HepG2 (cell line): ENCODE results near the gene TMCC1. TPM values are rescaled to one million over a fixed set of nuclear protein-coding genes. Genes with fewer than 3 reads are reported as not detected.

Source experiments
- ATF7 ChIP-seq, 2 experiments: fragments of 450-650 bp in 1 of 2; sonication (generic) in 1 of 2; formaldehyde crosslinking in 1 of 2; IDR thresholded peaks; 2 replicates each; pipeline versions ENCODE4 v1.4.0 to v1.6.1; 2016 to 2020; ENCODE audit warnings: antibody characterized with exemption in 1 of 2, mild to moderate bottlenecking in 1 of 2, missing genetic modification reagents in 1 of 2
- BHLHE40 ChIP-seq: IDR thresholded peaks from 2 replicates; pipeline ENCODE4 v1.6.1; 2011; ENCODE audit warnings: low read length, improper control_type of control experiment
- CREM ChIP-seq, 2 experiments: sonication (generic) in 1 of 2; formaldehyde crosslinking in 1 of 2; IDR thresholded peaks; 2 replicates each; pipeline versions ENCODE4 v1.4.0 to v1.6.1; 2016 to 2020; ENCODE audit warnings: antibody characterized with exemption in 1 of 2, mild to moderate bottlenecking in 1 of 2, missing genetic modification reagents in 1 of 2
- HMGXB4 ChIP-seq, 2 experiments: sonication (generic) in 1 of 2; formaldehyde crosslinking in 1 of 2; IDR thresholded peaks; 2 replicates each; pipeline versions ENCODE4 v1.4.0 to v1.6.1; 2018 to 2020; ENCODE audit warnings: missing genetic modification reagents in 2 of 2, borderline replicate concordance in 1 of 2, low read depth in 1 of 2, mild to moderate bottlenecking in 1 of 2, missing biosample characterization in 1 of 2
- JARID2 ChIP-seq: sonication (generic); formaldehyde crosslinking; IDR thresholded peaks from 2 replicates; pipeline ENCODE4 v1.8.1; 2023; ENCODE audit warnings: missing genetic modification reagents, inconsistent platforms; ENCODE audit not compliant: insufficient replicate concordance
- MAX ChIP-seq: IDR thresholded peaks from 2 replicates; pipeline ENCODE4 v1.6.1; 2012; ENCODE audit warnings: inconsistent platforms
- MED1 ChIP-seq: sonication (generic); formaldehyde crosslinking; IDR thresholded peaks from 2 replicates; pipeline ENCODE4 v1.4.0; 2020; ENCODE audit warnings: missing genetic modification reagents
- PAXIP1 ChIP-seq: sonication (generic); formaldehyde crosslinking; conservative IDR thresholded peaks from 2 replicates; pipeline ENCODE4 v1.4.0; 2020; ENCODE audit warnings: mild to moderate bottlenecking, missing genetic modification reagents, moderate library complexity
- PITX1 ChIP-seq: sonication (generic); formaldehyde crosslinking; IDR thresholded peaks from 2 replicates; pipeline ENCODE4 v1.5.1; 2020; ENCODE audit warnings: mild to moderate bottlenecking, missing genetic modification reagents
- RCOR2 ChIP-seq: IDR thresholded peaks from 2 replicates; pipeline ENCODE4 v1.6.1; 2016; ENCODE audit warnings: missing biosample characterization, missing genetic modification reagents
- SOX5 ChIP-seq: IDR thresholded peaks from 2 replicates; pipeline ENCODE4 v1.6.1; 2016; ENCODE audit warnings: borderline replicate concordance
- TSC22D2 ChIP-seq: sonication (generic); formaldehyde crosslinking; IDR thresholded peaks from 2 replicates; pipeline ENCODE4 v1.5.1; 2020; ENCODE audit warnings: missing genetic modification reagents, mild to moderate bottlenecking, borderline replicate concordance
- ZEB1 ChIP-seq: IDR thresholded peaks from 2 replicates; pipeline ENCODE4 v1.6.1; 2012; ENCODE audit warnings: mild to moderate bottlenecking, low read depth, inconsistent platforms; ENCODE audit not compliant: insufficient replicate concordance
- ZKSCAN8 ChIP-seq: IDR thresholded peaks from 2 replicates; pipeline ENCODE4 v1.6.1; 2016; ENCODE audit warnings: borderline replicate concordance, missing genetic modification reagents, missing compliant biosample characterization
- ZNF337 ChIP-seq: sonication (generic); formaldehyde crosslinking; IDR thresholded peaks from 2 replicates; pipeline ENCODE4 v1.5.1; 2020; ENCODE audit warnings: missing genetic modification reagents, low read depth, mild to moderate bottlenecking, borderline replicate concordance
- ZNF496 ChIP-seq: sonication (generic); formaldehyde crosslinking; IDR thresholded peaks from 2 replicates; pipeline ENCODE4 v1.8.1; 2023; ENCODE audit warnings: mild to moderate bottlenecking, moderate library complexity, missing genetic modification reagents; ENCODE audit not compliant: insufficient replicate concordance
- ZNF558 ChIP-seq: sonication (generic); formaldehyde crosslinking; IDR thresholded peaks from 2 replicates; pipeline ENCODE4 v1.9.0; 2022; ENCODE audit warnings: mild to moderate bottlenecking, missing genetic modification reagents, borderline replicate concordance
- ZNF644 ChIP-seq: IDR thresholded peaks from 2 replicates; pipeline ENCODE4 v1.6.1; 2016; ENCODE audit warnings: low read depth
- polyA plus RNA-seq, 8 experiments: library from polyadenylated mRNA; depleted of rRNA in 3 of 8; stranded (reverse) in 7 of 8; unstranded in 1 of 8; fragments of >200 nt; fragmentation: Illumina TruSeq in 4 of 8; extraction: Trizol in 4 of 8; gene quantifications; 2 replicates each; pipeline versions ENCODE4 v1.2.1 to v1.2.3, GENCODE V29; 2011 to 2016; ENCODE audit warnings: low read depth in 4 of 8, missing spikeins in 1 of 8, mixed read lengths in 1 of 8; ENCODE audit not compliant: insufficient read depth in 1 of 8
- total RNA-seq, 5 experiments: library from RNA; depleted of rRNA; stranded (reverse); fragments of >200 nt; fragmentation: Illumina TruSeq; extraction: Trizol; gene quantifications; 2 replicates each; pipeline ENCODE4 v1.2.3, GENCODE V29; 2016; ENCODE audit warnings: low read depth in 1 of 5
- TF ChIP-seq, protein P1 (sequence below): sonication (generic); formaldehyde crosslinking; IDR thresholded peaks from 2 replicates; pipeline ENCODE4 v1.5.0; 2020; ENCODE audit warnings: mild to moderate bottlenecking, missing genetic modification reagents

The TMCC1 gene
- total and polyA plus RNA-seq, 2 of the 13 experiments (the other 11 are each of a cell fraction or from before 2014, with no cell fraction given), result 12.1 to 264 TPM

DNA sequence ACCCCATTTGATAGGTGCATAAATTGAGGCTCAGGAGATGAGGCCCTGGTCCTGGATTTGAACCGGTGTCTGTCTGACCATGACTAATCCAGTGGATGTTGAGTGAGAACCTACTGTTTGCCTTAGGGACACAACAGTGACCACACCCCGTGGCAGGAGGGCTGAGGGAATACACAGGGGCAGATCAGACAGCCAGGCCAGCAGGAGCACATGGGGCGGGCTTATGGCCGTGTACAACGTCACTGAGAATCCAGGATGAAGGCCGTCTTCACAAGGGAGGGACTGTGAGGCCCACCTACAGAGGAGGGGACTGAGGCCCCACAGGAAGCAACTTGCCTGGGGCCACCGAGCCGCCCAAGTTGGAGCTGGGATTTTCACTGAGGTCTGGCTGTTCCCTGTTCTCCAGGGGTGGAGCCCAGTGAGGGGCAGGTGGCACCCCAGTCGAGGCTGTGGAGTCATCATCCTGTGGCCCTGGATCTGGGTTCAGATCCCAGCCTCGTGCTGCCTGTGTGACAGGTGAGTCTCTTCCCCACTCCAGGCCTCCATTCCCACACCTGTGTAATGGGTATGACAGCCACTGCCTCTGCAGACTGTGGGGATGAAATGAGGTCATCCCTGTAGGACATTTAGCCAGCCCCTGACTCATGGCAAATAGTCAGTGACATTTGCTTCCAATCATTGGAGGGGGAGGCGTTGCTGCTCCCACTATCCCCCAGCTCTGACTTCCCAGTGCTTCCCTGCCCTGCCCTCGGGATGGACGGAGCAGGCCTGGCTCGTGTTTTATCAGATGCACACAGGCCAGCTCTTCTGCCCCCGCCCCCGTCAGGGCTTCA lies 280.8 kb downstream of the TMCC1 start (continued):
- TF ChIP-seq PAXIP1 (CRISPR knock-in tag) (peak; percentile 41; the same call in 1 of the 2 replicates), CREM (IDR thresholded peaks at IDR 0.05) (0 out of 2 replicates have a peak, but pooled peaks have one; percentile 8), CREM (CRISPR knock-in tag; IDR thresholded peaks at IDR 0.05) (no peak), ZNF337 (0 out of 2 replicates have a peak, but pooled peaks have one; percentile 61), ZKSCAN8 (CRISPR knock-in tag) (0 out of 2 replicates have a peak, but pooled peaks have one; percentile 65), TSC22D2 (no peak), JARID2 (CRISPR knock-in tag) (peak; percentile 24), MED1 (CRISPR knock-in tag) (peak; percentile 47; the same call in 1 of the 2 replicates), SOX5 (0 out of 2 replicates have a peak, but pooled peaks have one; percentile 14), ZNF644 (CRISPR knock-in tag) (peak; percentile 86), HMGXB4 (CRISPR knock-in tag; IDR thresholded peaks at IDR 0.05; ENCODE audit: borderline replicate concordance in 1 of 2, low read depth in 1 of 2) (peak in 1 of 2 experiments; percentile 54; a peak in 2 of 4 replicates), ZEB1 (no peak), ATF7 (IDR thresholded peaks at IDR 0.05) (peak; percentile 82), ATF7 (CRISPR knock-in tag; IDR thresholded peaks at IDR 0.05) (0 out of 2 replicates have a peak, but pooled peaks have one; percentile 52), ZNF496 (CRISPR knock-in tag) (no peak), ZNF558 (CRISPR knock-in tag) (peak; percentile 44; the same call in 1 of the 2 replicates), MAX (peak; percentile 71), PITX1 (peak; percentile 64), BHLHE40 (0 out of 2 replicates have a peak, but pooled peaks have one; percentile 2), RCOR2 (CRISPR knock-in tag) (peak; percentile 38)
- TF ChIP-seq, protein P1, sequence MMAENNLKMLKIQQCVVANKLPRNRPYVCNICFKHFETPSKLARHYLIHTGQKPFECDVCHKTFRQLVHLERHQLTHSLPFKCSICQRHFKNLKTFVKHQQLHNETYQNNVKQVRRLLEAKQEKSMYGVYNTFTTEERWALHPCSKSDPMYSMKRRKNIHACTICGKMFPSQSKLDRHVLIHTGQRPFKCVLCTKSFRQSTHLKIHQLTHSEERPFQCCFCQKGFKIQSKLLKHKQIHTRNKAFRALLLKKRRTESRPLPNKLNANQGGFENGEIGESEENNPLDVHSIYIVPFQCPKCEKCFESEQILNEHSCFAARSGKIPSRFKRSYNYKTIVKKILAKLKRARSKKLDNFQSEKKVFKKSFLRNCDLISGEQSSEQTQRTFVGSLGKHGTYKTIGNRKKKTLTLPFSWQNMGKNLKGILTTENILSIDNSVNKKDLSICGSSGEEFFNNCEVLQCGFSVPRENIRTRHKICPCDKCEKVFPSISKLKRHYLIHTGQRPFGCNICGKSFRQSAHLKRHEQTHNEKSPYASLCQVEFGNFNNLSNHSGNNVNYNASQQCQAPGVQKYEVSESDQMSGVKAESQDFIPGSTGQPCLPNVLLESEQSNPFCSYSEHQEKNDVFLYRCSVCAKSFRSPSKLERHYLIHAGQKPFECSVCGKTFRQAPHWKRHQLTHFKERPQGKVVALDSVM, result 0 out of 2 replicates have a peak, but pooled peaks have one; percentile 9
